GM19193 (cell line): ENCODE results near the gene F3.

Experiments used
- POLR2A ChIP-seq: IDR thresholded peaks from 4 replicates; pipeline ENCODE4 v1.6.1; 2011; ENCODE audit not compliant: insufficient read depth, insufficient read length; ENCODE audit errors: extremely low read depth

Gene F3

GRCh38 chr1:94537254-94537653, 4.3 kb downstream of the F3 start:
- no peak for TF ChIP-seq POLR2A

- TF ChIP-seq POLR2A, result no peak
These were observed 5.7 kb downstream of the F3 start for GRCh38 chr1:94535879-94536278.

GRCh38 chr1:94535095-94535494, 6.5 kb downstream of the F3 start:
- no peak for TF ChIP-seq POLR2A

GRCh38 chr1:94532077-94532476, 9.5 kb downstream of the F3 start:
- TF ChIP-seq POLR2A, result no peak

GRCh38 chr1:94531664-94532063, 9.9 kb downstream of the F3 start:
- no peak for TF ChIP-seq POLR2A

GRCh38 chr1:94530373-94530878, 11.1 kb downstream of the F3 start:
- TF ChIP-seq POLR2A, result no peak

GRCh38 chr1:94529416-94529815, 12.1 kb downstream of the F3 start:
- TF ChIP-seq POLR2A, result no peak

- no peak for TF ChIP-seq POLR2A
These were observed 12.7 kb downstream of the F3 start for GRCh38 chr1:94528826-94529225.

GRCh38 chr1:94528299-94528698, 13.3 kb downstream of the F3 start:
- no peak for TF ChIP-seq POLR2A

- no peak for TF ChIP-seq POLR2A
These were observed 14.0 kb downstream of the F3 start for GRCh38 chr1:94527447-94528031.

GRCh38 chr1:94526152-94526980, 15.2 kb downstream of the F3 start:
- TF ChIP-seq POLR2A, result no peak

GRCh38 chr1:94524531-94524930, 17.0 kb downstream of the F3 start:
- TF ChIP-seq POLR2A, result no peak

GRCh38 chr1:94522304-94522703, 19.3 kb downstream of the F3 start:
- no peak for TF ChIP-seq POLR2A

GRCh38 chr1:94519351-94519750, 22.2 kb downstream of the F3 start:
- TF ChIP-seq POLR2A, result no peak

- TF ChIP-seq POLR2A, result no peak
These were observed 26.1 kb downstream of the F3 start for GRCh38 chr1:94515296-94515947.
